HepG2 (cell line): ENCODE results near the gene VCPKMT. TPM values are rescaled to one million over a fixed set of nuclear protein-coding genes. Genes with fewer than 3 reads are reported as not detected.

ENCODE experiments used
- NR2F1 ChIP-seq, 2 experiments: fragments of 450-650 bp in 1 of 2; formaldehyde crosslinking in 1 of 2; IDR thresholded peaks; 2 replicates each; pipeline versions ENCODE4 v1.5.0 to v1.6.1; 2016 to 2020; ENCODE audit warnings: mild to moderate bottlenecking in 1 of 2, missing compliant biosample characterization in 1 of 2, missing genetic modification reagents in 1 of 2, moderate library complexity in 1 of 2
- TEF ChIP-seq: sonication (generic); formaldehyde crosslinking; IDR thresholded peaks from 2 replicates; pipeline ENCODE4 v1.5.0; 2020; ENCODE audit warnings: missing genetic modification reagents
- THAP11 ChIP-seq: IDR thresholded peaks from 2 replicates; pipeline ENCODE4 v1.6.1; 2016; ENCODE audit warnings: missing biosample characterization, missing genetic modification reagents
- polyA plus RNA-seq, 8 experiments: library from polyadenylated mRNA; depleted of rRNA in 3 of 8; stranded (reverse) in 7 of 8; unstranded in 1 of 8; fragments of >200 nt; fragmentation: Illumina TruSeq in 4 of 8; extraction: Trizol in 4 of 8; gene quantifications; 2 replicates each; pipeline versions ENCODE4 v1.2.1 to v1.2.3, GENCODE V29; 2011 to 2016; ENCODE audit warnings: low read depth in 4 of 8, missing spikeins in 1 of 8, mixed read lengths in 1 of 8; ENCODE audit not compliant: insufficient read depth in 1 of 8
- total RNA-seq, 5 experiments: library from RNA; depleted of rRNA; stranded (reverse); fragments of >200 nt; fragmentation: Illumina TruSeq; extraction: Trizol; gene quantifications; 2 replicates each; pipeline ENCODE4 v1.2.3, GENCODE V29; 2016; ENCODE audit warnings: low read depth in 1 of 5
- TF ChIP-seq, protein P1 (sequence below), 2 experiments: sonication (generic) in 1 of 2; formaldehyde crosslinking in 1 of 2; IDR thresholded peaks; 2 replicates each; pipeline versions ENCODE4 v1.6.1 to v1.9.0; 2014 to 2022; ENCODE audit warnings: antibody characterized with exemption in 1 of 2, borderline replicate concordance in 1 of 2, inconsistent platforms in 1 of 2, low read depth in 1 of 2, missing genetic modification reagents in 1 of 2

Gene VCPKMT
- total and polyA plus RNA-seq, 2 of the 13 experiments (the other 11 are each of a cell fraction or from before 2014, with no cell fraction given) = 3.9 to 5.4 TPM

- TF ChIP-seq, protein P1, sequence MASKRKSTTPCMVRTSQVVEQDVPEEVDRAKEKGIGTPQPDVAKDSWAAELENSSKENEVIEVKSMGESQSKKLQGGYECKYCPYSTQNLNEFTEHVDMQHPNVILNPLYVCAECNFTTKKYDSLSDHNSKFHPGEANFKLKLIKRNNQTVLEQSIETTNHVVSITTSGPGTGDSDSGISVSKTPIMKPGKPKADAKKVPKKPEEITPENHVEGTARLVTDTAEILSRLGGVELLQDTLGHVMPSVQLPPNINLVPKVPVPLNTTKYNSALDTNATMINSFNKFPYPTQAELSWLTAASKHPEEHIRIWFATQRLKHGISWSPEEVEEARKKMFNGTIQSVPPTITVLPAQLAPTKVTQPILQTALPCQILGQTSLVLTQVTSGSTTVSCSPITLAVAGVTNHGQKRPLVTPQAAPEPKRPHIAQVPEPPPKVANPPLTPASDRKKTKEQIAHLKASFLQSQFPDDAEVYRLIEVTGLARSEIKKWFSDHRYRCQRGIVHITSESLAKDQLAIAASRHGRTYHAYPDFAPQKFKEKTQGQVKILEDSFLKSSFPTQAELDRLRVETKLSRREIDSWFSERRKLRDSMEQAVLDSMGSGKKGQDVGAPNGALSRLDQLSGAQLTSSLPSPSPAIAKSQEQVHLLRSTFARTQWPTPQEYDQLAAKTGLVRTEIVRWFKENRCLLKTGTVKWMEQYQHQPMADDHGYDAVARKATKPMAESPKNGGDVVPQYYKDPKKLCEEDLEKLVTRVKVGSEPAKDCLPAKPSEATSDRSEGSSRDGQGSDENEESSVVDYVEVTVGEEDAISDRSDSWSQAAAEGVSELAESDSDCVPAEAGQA (IDR thresholded peaks at IDR 0.05; ENCODE audit: low read depth) = no peak
- TF ChIP-seq, protein P1 (CRISPR knock-in tag; IDR thresholded peaks at IDR 0.05; ENCODE audit: borderline replicate concordance) = no peak
- no peak for TF ChIP-seq TEF (CRISPR knock-in tag)
- TF ChIP-seq THAP11 (CRISPR knock-in tag) = no peak
- TF ChIP-seq NR2F1 (CRISPR knock-in tag; IDR thresholded peaks at IDR 0.05) = no peak
Observed at GRCh38 chr14:50082784-50083466, 33.4 kb downstream of the VCPKMT start (continued).
